ENCODE measurements around the gene KCTD16.

Gene KCTD16

DNA sequence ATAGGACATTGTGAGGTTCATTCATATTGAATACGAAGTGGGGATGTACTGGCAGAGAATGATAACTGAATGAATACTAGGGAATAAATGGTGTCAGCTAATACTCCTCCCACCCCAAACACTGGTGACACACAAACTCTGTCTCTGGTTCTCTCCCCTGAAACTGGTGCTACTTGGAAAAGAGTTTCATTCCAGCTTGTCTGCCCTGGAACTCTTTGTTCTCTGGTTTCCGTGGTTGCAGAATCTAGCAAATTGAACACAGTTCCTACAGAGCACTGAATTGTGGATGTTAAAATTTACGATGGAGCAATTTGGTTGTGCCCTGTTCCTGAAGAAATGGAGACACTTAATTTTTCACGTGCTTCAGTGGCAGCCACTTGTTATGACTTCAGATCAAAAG lies 181.7 kb downstream of the KCTD16 start:
- DNase-seq, result peak; percentile 26

DNA sequence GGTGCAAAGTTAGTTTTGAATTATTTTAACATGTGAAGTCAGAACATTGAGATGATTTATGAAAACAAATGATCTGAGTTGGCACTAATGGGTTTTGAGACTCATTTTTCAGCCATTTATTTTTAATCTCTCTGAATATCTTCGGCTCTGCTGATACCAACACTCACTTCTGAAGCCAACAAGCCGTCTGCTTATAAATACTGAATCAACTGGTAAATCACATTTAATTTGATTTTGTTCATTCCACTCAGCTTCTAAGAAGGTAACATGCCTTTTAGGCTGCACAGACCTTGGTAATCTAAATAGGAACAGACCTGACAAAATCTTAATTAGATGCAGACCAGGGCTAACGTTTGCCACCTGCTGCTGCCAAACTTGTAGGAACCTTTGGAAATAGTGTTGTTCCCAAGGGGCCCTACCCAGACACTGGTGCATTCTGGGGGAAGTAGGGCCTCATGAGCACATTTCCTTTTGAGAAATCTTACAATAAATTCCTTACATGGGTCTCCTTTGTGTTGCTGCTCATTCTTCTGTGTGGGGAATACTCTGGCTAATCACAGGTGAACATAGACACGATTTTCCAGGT lies 182.2 kb downstream of the KCTD16 start:
- DNase-seq, result no peak

DNA sequence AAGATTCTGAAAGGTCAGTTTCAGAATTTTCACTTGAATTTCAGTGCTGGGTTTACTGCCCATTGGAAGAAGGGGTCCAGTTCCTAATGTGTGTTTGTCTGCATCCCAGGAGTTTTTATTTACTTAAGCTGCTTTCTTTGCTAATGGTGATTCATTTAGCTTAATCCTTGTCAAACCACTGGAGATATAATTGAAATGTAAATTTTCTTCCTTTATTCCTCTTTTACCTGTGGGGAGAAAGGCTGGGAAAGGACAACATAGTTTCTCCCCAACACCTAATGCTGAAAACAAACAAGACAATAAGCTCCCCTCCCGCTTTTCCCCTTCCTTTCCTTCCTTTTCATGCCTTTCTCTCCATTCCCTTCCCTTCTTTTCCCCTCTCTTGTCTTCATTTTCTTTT lies 185.8 kb downstream of the KCTD16 start:
- no peak for DNase-seq

DNA sequence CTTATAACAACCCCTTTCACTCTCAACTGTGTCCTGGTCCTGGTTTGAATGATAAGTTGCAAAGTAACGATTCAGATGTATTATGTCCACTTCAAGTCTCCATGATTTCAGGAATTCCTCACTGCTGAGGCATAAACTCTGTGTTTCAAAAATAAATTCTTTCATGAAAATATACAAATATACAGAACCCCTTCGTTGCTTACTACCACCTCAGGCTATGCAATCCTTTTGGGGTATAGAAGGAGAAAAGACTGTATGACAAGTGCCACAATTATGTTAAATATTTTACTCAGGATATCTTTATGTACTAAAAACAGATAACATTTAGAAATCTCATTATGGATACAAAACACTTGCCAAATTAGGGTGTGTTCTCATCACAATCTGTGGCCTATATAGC lies 190.7 kb downstream of the KCTD16 start:
- DNase-seq, result no peak

DNA sequence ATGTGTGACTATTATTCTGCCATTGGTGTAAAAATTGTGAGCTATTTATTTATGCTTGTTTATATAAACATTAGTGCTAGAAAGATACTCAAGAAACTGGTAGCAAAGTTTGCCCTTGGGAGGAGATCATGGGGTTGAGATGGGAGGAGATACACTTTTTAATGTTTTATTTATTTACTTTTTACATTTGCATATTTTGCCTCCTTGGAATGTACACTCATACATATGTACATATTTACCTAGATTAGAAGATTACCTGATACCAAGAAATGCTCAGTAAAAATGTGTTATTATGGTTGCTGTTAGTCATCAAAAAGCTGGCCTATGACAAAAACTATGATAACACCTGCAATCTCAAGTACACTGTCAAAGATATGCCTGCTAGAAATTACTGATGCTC lies 195.2 kb downstream of the KCTD16 start:
- no peak for DNase-seq

DNA sequence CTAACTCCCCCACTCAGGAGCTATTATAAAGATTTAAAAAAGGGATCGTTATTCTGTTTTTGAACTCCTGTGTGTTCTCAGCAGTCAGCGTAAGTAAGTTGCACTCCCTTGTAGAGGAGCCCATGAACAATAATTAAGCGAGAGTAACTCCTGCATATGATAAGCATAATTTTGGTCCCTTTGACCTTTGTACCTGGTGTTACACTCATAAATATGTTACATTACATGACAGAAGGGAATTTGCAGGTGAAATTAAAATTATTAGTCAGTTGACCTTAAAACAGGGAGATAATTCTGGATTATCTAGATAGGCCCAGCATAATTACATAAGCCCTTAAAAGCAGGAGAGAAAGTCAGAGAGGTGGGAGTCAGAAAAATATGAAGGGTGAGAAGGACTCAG lies 197.3 kb downstream of the KCTD16 start:
- no peak for DNase-seq

DNA sequence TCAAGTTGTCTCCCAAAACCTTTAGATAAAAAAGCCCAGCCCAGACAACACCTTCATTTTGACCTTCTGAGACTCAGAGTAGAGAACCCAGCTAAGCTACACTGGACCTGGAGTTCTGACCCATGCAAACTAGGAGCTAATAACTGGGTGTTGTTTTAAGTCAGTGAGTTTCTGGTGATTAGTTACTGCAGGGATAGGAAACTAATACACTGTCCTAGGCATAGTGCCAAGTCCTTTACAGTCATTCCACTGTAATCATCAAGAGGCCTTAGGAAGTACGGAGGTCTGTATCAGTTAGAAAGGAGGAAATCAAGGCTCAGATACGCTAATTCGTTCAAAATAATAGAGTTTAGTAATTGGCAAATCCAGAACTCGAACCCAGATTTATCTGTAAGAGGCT lies 197.9 kb downstream of the KCTD16 start:
- DNase-seq, result peak; percentile 57

DNA sequence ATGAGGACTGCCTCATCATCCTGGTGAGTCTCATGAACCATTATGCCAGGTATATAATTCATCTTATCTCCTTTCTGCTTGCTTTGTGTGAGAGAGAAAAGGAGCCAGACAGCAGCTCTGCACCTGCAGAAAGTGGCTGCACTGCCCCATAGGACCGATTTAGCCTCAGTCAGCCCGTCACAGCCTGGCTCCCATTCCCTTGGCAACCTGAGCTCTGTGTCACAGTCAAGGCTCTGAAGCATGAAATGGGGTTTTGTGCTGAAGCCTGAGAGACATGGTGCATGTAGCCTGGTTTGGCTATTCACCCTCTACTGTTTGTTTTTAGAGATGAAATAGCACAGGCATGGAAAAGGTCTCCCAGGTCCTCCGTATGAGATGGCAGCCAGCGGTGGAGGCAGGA lies 198.3 kb downstream of the KCTD16 start:
- peak; percentile 93 for DNase-seq

DNA sequence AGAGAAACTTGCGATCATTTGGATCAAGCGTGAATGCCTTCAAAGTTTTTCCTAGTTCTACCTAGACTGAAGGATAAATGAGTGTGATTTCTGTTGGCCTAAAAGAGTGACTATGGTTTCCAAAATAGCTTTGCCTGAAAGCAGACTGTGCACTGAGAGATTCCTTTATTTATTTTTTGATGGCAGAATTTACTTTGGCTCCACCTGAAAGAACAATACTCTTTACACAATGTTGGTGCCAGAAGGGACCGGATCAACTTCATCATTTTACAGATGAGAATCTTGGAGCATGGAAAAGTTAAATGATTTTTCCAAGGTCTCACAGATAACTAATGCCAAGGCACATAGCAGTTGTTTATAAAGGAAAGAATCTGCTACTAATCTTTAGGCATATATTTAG lies 199.6 kb downstream of the KCTD16 start:
- peak; percentile 47 for DNase-seq

DNA sequence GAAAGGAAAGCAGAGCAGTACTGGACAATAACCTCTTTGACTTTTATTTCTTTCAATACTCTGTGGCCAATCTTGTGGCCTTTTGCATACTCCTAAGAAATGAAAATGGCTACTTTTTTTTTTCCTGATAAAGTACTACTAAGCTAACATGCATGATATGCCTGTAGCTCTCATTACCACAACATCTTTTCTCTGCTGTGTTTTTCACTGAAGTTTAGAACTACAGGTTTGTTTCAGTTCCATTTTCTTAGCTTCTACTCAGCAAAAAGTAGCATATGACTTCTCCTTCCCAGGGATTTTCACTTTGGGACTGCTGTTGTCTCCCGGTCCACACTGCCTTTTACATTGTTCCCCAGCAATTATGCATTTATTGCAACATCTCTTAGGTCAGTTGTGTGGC lies 204.0 kb downstream of the KCTD16 start:
- DNase-seq, result no peak

DNA sequence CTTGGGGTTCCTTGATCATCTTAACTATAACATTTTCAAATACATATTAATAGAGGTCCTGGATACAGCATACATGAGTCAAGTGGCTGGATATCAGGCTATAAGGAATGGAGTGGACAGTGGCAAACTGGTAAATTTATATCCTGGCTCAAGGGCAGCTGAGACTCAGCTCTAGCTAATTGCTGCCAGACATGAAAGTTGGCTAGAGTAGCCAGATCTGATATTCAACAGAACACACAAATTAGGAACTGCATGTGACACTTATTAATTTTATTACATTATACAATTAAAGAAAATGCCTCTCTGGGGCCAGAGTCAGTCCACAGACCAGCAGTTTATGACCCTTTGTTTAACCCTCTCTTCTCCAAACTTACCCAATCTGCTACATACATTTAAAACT lies 206.5 kb downstream of the KCTD16 start:
- no peak for DNase-seq

DNA sequence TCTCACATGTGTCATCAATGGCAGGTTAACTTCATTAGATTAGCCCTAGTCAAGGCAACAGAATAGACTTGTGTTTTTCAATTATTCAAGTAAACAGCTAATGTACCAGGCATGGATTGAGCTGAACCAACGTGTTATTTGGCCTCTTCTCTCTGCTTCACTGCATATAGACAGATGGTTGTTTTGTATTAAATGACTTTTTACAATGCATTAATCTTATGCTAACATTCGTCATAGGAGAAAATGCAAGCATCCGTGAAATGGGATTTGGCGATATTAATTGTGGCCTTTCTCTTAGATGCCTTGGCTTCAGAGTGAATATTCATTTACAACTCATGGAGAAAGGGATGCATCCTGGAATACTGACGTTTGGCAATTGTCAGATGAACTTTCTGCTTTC lies 208.0 kb downstream of the KCTD16 start:
- peak; percentile 18 for DNase-seq

DNA sequence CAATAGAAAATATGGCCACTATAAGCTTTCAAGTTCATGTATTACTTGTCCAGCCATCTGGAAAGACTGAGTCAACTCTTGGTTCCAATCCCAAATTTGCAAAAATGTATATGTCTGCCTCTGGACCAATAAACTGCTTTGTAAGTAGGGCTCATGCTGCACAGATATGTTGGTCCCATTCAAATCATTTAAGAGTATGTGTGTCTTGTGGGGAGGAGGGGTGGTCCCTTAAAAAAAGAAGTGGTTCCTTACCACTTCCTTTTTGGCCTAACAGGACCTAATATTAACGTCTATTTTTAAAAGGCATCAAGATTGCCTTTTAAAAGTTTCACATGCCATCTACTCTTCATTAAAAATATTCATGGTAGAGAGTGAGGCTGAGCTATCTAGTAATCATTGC lies 214.9 kb downstream of the KCTD16 start:
- no peak for DNase-seq

DNA sequence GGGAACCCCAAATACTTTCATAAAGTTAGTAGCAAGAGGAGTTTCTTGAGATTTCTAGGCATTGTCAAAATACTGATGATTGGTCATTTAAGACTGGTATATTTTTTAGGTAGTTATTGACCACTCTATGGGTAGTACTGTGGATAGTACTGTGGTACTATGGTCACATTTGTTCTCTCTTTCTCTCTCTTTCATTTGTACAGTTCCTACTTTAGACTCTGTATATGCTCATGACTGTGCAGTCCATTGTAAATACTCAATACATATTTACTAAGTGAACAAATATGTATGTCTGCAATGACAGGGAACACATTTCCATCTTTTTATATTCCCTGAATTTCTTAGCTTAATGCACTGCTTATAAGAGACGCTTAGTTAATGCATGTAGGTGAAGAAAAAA lies 215.6 kb downstream of the KCTD16 start:
- no peak for DNase-seq

DNA sequence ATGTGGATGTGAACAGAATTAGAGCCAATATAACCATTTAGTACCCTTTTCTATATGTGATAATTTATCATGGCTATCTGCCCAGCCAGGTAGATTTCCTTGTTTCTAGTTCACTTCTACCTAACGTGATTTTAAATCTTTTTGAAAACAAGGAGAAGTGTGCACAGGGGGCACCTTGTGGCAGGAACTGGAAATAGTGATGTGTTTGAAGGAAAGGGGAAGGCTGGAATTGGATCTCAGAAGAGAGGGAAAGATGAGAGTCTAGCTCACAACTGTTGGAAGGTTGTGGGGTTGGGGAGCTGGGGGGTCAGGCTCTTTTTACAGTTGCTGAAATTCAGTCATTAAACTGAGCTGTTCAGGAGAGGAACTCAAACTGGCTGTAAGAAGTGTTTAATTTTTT lies 219.5 kb downstream of the KCTD16 start:
- DNase-seq, result no peak

DNA sequence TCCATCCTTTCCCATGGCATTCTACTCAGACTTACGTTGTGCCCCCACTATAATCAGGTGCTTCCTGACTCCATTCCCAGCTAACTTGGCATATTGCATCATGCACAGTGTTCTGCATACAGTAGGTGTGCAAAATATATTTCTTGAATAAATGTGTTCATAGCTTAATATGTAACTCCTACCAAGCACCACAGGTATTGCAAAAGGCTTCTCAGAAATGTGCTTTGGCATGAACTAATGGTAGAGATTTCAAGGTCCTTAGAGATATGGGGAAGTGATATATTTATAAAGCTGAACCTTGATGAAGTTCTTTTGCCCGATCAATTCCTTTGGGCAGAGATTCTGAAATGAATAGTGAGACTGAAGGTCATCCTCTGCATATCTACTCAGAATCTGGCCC lies 220.4 kb downstream of the KCTD16 start:
- DNase-seq, result no peak

DNA sequence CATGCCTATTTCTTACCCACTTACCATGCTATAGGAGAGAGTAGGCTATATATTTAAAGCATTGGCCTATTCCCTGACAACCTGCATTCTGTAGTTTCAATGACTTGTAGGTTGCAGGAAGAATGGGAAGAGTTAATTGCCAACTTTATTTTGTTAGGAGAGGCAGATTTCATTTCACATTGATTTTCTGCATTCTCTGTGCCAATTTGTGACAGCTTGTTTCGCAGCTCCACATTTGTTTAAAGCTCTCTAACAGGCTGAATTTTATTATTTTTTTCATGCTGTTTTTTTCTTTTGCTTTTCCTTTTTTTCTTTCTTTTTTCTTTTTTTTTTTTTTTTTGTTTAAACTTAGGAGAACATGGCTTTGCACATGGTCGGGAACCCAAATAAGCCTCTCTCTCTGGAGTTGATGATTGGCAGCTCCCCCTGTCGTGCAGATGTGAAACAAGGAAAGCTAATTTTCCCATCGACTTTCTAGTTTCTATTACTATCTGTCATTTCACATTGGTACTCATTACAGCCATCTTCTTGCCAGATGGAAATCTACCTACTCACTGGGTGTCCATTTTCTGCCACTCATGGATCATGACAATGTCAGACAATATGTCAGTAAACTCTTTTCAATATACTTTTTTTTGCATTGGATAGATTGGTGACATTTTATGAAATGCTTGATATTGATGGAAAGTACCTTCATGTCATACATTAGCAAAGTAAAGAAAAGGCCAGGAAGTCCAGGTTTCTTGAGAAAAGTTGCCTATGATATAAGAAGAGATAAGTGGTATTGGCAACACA lies 223.2 kb downstream of the KCTD16 start:
- DNase-seq, result no peak

DNA sequence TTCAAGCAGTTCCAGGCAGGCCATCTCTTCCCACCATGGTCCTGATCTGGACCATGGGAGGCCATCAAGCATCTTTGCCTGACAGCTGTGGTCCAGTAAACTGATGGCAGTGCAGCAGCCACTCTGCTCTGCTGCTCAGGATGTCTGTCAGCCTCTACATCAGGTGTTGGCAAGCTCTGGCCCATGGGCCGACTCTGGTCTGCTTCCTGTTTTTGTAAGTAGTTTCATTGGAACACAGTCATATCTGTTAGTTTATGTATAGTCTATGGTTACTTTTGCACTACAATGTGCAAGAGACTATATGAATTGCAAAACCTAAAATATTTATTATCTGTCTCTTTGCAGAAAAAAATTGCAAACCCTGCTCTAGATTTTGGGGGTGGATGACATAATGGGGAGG lies 225.0 kb downstream of the KCTD16 start:
- DNase-seq, result no peak

DNA sequence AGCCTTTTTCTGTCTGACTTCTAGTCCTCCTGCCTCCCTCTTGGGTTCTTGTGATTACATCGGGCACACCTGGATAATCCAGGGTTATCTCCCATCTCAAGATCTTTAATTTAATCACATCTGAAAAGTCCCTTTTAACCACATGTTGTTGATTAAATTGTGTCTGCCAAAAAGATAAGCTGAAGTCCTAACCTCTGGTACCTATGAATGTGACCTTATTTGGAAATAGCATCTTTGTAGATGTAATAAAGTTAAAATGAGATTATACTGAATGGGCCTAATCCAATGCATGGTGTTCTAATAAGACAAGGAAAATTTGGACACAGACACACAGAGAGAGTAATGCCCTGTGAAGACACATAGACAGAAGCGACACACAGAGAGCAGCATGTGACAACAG lies 232.4 kb downstream of the KCTD16 start:
- no peak for DNase-seq

DNA sequence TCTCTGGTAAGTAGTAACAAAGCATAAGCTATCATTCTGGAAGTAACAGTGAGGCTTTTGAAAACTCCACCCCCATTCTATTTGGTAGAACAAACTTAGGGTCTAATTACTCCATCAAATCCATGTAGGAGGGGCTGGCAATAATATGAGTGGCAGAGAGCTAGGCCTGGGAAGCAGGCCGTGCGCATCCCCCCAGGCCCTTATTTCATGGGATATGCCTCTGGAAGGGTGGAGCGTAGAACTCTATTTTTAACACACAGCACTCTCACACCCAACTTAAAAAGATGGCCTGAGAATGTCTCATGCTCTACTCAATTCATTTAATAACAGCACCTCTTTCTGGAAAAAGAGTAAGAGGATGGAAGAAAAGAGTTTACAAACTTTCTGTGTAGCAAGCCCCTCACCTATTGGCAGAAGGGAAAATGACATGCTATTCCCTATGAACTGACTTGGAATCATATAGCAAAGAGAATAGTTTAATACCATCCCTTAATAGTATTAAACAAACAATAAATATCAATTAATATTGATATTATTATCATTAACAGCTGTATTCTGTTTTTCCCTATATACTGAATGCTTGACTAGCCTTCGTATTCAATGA lies 233.2 kb downstream of the KCTD16 start:
- no peak for DNase-seq

DNA sequence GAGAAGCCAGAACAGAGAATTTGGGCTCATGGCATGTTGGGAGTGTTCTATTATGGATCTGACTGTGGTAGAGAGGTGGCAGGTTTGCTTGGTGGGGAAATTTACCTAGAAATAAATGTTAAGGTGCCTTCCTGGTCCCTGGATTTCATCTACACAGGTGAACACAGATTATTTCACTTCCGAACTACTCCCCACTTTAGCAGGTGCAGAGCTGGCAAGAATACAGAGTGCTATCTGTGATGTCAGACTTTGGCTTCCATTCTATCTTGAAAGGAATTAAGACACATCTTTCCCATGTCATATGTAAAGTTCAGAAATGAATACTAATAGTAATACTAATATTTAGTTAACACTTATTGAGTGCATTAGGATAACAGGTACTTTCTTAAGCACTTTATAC lies 234.0 kb downstream of the KCTD16 start:
- DNase-seq, result no peak

DNA sequence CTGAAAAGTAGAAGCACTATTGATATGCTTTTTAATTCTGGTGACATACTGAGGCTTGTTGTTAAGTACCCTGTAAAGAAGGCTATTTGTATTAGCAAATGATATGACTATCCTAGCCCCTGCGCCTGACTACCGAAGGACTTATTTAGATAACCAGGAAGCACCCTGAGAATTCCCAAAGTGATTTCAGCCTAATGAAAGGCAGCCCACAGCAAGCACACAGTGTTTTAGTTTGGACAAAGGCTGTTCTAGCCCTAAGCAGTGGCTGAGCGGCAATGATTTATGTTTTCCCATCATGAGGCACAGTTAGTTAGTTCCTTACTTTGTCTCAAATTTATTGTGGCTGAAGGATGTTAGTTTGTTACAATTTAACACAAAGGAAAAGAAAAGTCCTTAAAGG lies 235.3 kb downstream of the KCTD16 start:
- peak; percentile 34 for DNase-seq

DNA sequence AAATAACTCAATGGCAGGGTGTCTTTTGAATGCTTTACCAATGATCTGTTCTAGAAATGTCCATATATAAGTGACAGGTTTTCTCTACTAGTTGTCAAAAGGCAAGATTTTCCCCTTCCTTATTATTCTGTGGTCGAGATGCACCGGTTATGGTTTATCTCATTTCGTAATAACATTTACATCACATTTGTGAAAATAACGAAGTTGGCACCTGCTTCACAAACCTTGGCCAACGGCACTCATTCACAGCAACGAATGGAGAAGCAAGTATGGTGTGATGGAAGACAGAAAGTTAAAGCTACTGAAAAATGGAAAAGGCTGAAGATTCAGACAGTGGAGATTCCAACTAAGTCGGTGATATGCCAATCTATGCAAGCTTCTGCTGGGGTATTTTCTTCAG lies 235.8 kb downstream of the KCTD16 start:
- no peak for DNase-seq

DNA sequence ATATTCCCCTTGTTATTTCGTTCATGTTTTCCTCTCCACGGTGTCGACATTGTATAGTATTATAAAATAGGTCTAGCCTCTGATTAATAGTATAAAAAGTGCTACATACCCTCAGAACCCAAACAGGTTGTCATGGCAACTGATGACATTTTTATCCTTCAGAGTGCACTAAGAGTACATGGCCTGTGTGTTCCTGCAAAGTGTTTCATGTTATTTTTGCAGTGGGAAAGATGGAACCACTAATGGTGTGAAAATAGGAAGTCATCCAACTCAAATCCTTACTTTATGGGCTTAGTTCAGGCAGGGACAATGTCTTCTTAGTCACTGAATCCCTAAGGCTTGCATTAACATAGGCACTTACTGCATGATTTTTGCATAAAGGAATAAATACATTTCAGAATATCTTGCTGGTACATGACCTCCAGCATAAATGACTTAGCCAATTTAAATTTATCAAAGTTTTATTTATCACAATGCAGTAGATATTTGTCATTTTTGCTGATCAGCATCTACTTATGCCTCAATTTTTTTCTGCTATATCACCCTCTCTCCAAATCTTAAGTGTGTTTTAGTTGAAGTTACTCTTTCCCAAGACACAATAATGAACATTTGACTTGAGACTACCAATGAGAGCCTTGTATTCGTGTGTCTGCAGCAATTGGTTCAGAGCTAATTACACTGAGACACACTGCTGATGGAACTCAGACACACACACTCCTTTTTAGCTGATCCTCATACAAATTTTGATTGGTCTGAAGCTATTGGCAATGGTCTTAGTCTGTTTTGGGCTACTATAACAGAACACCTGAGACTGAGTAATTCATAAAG lies 243.7 kb downstream of the KCTD16 start:
- DNase-seq, result no peak

Data from NCI-H345 (cell line).